HepG2 (cell line): Measurements from ENCODE around the gene ACTRT2. TPM values are rescaled to one million over a fixed set of nuclear protein-coding genes. Genes with fewer than 3 reads are reported as not detected.

Experiments used
- ATAC-seq: fragments of 200-7000 bp; cut with Tn5 transposase; 3 replicates; pipeline ENCODE4 v1.9.1; 2020; ENCODE audit warnings: mild to moderate bottlenecking, moderate library complexity
- BruUV-seq: library from RNA; stranded (reverse); fragments of 400-500 nt; replicated peaks from 2 replicates; lab custom pipeline; 2021; lab: Mats Ljungman, UMichigan
- CTCF ChIA-PET: fragments of 300-600 bp; formaldehyde crosslinking; extraction: SDS; loops from one replicate; lab custom pipeline; 2021; ENCODE audit warnings: low total read pairs, inconsistent platforms, low intra/inter-chr PET ratio; lab: Yijun Ruan, JAX
- POLR2A ChIA-PET: fragments of 350-600 bp; sonication (Branson Sonifier 250); formaldehyde crosslinking; loops from one replicate; lab custom pipeline; 2020; ENCODE audit warnings: antibody characterized with exemption, inconsistent platforms; lab: Yijun Ruan, JAX
- DNase-seq: peaks from one replicate; pipeline ENCODE4 v3.0.0-alpha.2; 2015; ENCODE audit warnings: low spot score
- FAIRE-seq: peaks from 3 replicates; lab custom pipeline; 2011; peaks lifted over from hg19 to GRCh38; lab: Jason Lieb, UNC
- H2AFZ ChIP-seq: one replicate; pipeline ENCODE4 v1.6.1; 2011; ENCODE audit warnings: low read length, inconsistent platforms
- H3K27ac ChIP-seq: fragments of 300-600 bp; 3 replicates; pipeline ENCODE4 v1.8.0; 2011; ENCODE audit warnings: mixed run types, mild to moderate bottlenecking, mixed read lengths, low read length, inconsistent platforms; ENCODE audit not compliant: insufficient read depth; ENCODE audit errors: extremely low read length
- H3K27me3 ChIP-seq, 2 experiments: fragments of 200-600 bp in 1 of 2; 2 replicates in 1 of 2; 3 replicates in 1 of 2; pipeline versions ENCODE4 v1.6.0 to v1.8.0; 2011; ENCODE audit warnings: low read length in 2 of 2, mild to moderate bottlenecking in 2 of 2, moderate library complexity in 2 of 2, inconsistent platforms in 1 of 2; ENCODE audit not compliant: insufficient read depth in 2 of 2, control insufficient read depth in 1 of 2
- H3K36me3 ChIP-seq, 2 experiments: fragments of 200-600 bp in 1 of 2; replicated peaks in 1 of 2; 2 replicates in 1 of 2; 3 replicates in 1 of 2; pipeline versions ENCODE4 v1.5.1 to v1.8.0; 2011; ENCODE audit warnings: low read length in 2 of 2, inconsistent platforms in 1 of 2; ENCODE audit not compliant: insufficient read depth in 2 of 2, control insufficient read depth in 1 of 2
- H3K4me1 ChIP-seq: 2 replicates; pipeline ENCODE4 v1.5.1; 2012; ENCODE audit warnings: low read length, inconsistent platforms; ENCODE audit not compliant: insufficient read depth
- H3K4me2 ChIP-seq: 2 replicates; pipeline ENCODE4 v1.6.0; 2011; ENCODE audit warnings: low read depth, low read length, inconsistent platforms
- H3K4me3 ChIP-seq, 3 experiments: fragments of 200-600 bp in 1 of 3; sonication (generic), shearing (Covaris generic) in 1 of 3; replicated peaks in 1 of 3; 2 replicates each; pipeline ENCODE4 v1.5.1; 2011 to 2016; ENCODE audit warnings: low read length in 3 of 3, inconsistent platforms in 2 of 3, low read depth in 2 of 3, mild to moderate bottlenecking in 2 of 3, control low read depth in 1 of 3, mixed read lengths in 1 of 3; ENCODE audit not compliant: insufficient read depth in 1 of 3
- H3K79me2 ChIP-seq: one replicate; pipeline ENCODE4 v1.6.1; 2011; ENCODE audit warnings: low read length, inconsistent platforms; ENCODE audit not compliant: insufficient read depth
- H3K9ac ChIP-seq: 2 replicates; pipeline ENCODE4 v1.6.0; 2011; ENCODE audit warnings: mild to moderate bottlenecking, low read depth, low read length, inconsistent platforms; ENCODE audit not compliant: insufficient read depth
- H3K9me3 ChIP-seq: 2 replicates; pipeline ENCODE4 v1.5.1; 2012; ENCODE audit warnings: mild to moderate bottlenecking, low read length
- H4K20me1 ChIP-seq: 2 replicates; pipeline ENCODE4 v1.6.0; 2011; ENCODE audit warnings: inconsistent platforms, mild to moderate bottlenecking, low read length, moderate library complexity; ENCODE audit not compliant: insufficient read depth
- IKZF4 ChIP-seq: sonication (generic); formaldehyde crosslinking; IDR thresholded peaks from 2 replicates; pipeline ENCODE4 v1.5.1; 2020; ENCODE audit warnings: borderline replicate concordance, mild to moderate bottlenecking, low read depth, missing genetic modification reagents; ENCODE audit errors: not compliant biosample characterization
- NCOA2 ChIP-seq: sonication (generic); formaldehyde crosslinking; IDR thresholded peaks from 2 replicates; pipeline ENCODE4 v1.8.0; 2022; ENCODE audit warnings: inconsistent platforms
- ZFAT ChIP-seq: sonication (generic); formaldehyde crosslinking; conservative IDR thresholded peaks from 2 replicates; pipeline ENCODE4 v1.8.1; 2023; ENCODE audit warnings: missing genetic modification reagents, inconsistent platforms
- ZNF431 ChIP-seq: sonication (generic); formaldehyde crosslinking; IDR thresholded peaks from 2 replicates; pipeline ENCODE4 v1.9.0; 2022; ENCODE audit warnings: missing genetic modification reagents, low read depth, mild to moderate bottlenecking, borderline replicate concordance
- ZNF773 ChIP-seq: sonication (generic); formaldehyde crosslinking; IDR thresholded peaks from 2 replicates; pipeline ENCODE4 v1.4.0; 2020; ENCODE audit warnings: missing genetic modification reagents, borderline replicate concordance
- ZSCAN25 ChIP-seq: sonication (generic); formaldehyde crosslinking; IDR thresholded peaks from 2 replicates; pipeline ENCODE4 v1.8.0; 2022; ENCODE audit warnings: mild to moderate bottlenecking, missing genetic modification reagents
- WGBS: methylation state at CpG from one replicate; pipeline ENCODE4 v1.1.6; 2017; ENCODE audit warnings: low lambda C conversion rate; 5-methylcytosine and 5-hydroxymethylcytosine counted together
- in situ Hi-C: cut with HindIII; loops from 2 replicates; pipeline ENCODE4 v1.10.0; 2017; ENCODE audit warnings: low pct_unique_long_range_greater_than_20kb; ENCODE audit not compliant: extremely low pct_ligation_motif_present
- intact Hi-C: fragments of 100-400 bp; cut with micrococcal nuclease; formaldehyde crosslinking; loops from one replicate; pipeline ENCODE4 v1.10.0; 2022; ENCODE audit not compliant: unreplicated experiment
- polyA plus RNA-seq, 8 experiments: library from polyadenylated mRNA; depleted of rRNA in 3 of 8; stranded (reverse) in 7 of 8; unstranded in 1 of 8; fragments of >200 nt; fragmentation: Illumina TruSeq in 4 of 8; extraction: Trizol in 4 of 8; gene quantifications; 2 replicates each; pipeline versions ENCODE4 v1.2.1 to v1.2.3, GENCODE V29; 2011 to 2016; ENCODE audit warnings: low read depth in 4 of 8, missing spikeins in 1 of 8, mixed read lengths in 1 of 8; ENCODE audit not compliant: insufficient read depth in 1 of 8
- total RNA-seq, 5 experiments: library from RNA; depleted of rRNA; stranded (reverse); fragments of >200 nt; fragmentation: Illumina TruSeq; extraction: Trizol; gene quantifications; 2 replicates each; pipeline ENCODE4 v1.2.3, GENCODE V29; 2016; ENCODE audit warnings: low read depth in 1 of 5
- TF ChIP-seq, protein P1 (sequence below): sonication (generic); formaldehyde crosslinking; IDR thresholded peaks from 2 replicates; pipeline ENCODE4 v1.4.0; 2020; ENCODE audit warnings: missing genetic modification reagents, borderline replicate concordance
- TF ChIP-seq, protein P2 (sequence below): IDR thresholded peaks from 2 replicates; pipeline ENCODE4 v1.6.1; 2016; ENCODE audit warnings: low read depth, control low read depth
- TF ChIP-seq, protein P3 (sequence below): sonication (generic); formaldehyde crosslinking; IDR thresholded peaks from 2 replicates; pipeline ENCODE4 v1.4.0; 2020; ENCODE audit warnings: mild to moderate bottlenecking, low read depth, missing genetic modification reagents

Gene ACTRT2
- total and polyA plus RNA-seq, 2 of the 13 experiments (the other 11 are each of a cell fraction or from before 2014, with no cell fraction given), result not detected

DNA sequence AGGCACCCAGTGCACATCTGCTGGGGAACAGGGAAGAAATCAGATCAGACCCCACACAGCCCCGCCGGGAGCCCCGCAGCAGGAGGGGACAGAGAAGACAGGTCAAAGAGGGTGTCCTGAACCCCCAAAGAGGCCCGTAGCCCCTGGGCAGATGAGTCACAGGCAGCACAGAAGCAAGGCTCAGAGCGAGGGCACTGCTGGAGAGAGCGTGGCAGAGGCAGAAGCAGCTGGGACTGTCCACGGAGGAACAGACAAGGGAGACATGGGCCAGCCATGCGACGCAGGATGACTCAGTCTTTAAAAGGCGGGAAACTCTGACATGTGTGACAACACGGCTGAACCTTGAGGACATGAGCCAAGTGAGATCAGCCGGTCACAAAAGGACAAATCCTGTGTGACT lies 33.2 kb downstream of the ACTRT2 start:
- H4K20me1 ChIP-seq, result no peaks in the 10 kb centered on the region

More for the DNA sequence above, 33.2 kb downstream of the ACTRT2 start:
- WGBS, result 51% methylated on average over 12 of the region's 12 CpGs
- Histone ChIP-seq H3K27me3 (peaks cover 2 to 35% of the 10 kb centered on the region in 2 experiments; a peak in 3 of 5 replicates), H3K79me2 (no peaks in the 10 kb centered on the region), H3K4me1 (no peaks in the 10 kb centered on the region), H3K36me3 (no peaks in the 10 kb centered on the region), H3K4me2 (no peak overlapping the region), H2AFZ (no peak overlapping the region), H3K9me3 (no peaks in the 10 kb centered on the region), H3K4me3 (no peak overlapping the region), H3K9ac (no peak overlapping the region), H3K27ac (no peak overlapping the region)
- ChIA-PET CTCF (no interaction called here), POLR2A (no interaction called here)
- ATAC-seq, result no peak
- TF ChIP-seq ZNF431, result no peak
- TF ChIP-seq ZNF773, result no peak
- no peak for TF ChIP-seq ZSCAN25
- TF ChIP-seq, protein P1, sequence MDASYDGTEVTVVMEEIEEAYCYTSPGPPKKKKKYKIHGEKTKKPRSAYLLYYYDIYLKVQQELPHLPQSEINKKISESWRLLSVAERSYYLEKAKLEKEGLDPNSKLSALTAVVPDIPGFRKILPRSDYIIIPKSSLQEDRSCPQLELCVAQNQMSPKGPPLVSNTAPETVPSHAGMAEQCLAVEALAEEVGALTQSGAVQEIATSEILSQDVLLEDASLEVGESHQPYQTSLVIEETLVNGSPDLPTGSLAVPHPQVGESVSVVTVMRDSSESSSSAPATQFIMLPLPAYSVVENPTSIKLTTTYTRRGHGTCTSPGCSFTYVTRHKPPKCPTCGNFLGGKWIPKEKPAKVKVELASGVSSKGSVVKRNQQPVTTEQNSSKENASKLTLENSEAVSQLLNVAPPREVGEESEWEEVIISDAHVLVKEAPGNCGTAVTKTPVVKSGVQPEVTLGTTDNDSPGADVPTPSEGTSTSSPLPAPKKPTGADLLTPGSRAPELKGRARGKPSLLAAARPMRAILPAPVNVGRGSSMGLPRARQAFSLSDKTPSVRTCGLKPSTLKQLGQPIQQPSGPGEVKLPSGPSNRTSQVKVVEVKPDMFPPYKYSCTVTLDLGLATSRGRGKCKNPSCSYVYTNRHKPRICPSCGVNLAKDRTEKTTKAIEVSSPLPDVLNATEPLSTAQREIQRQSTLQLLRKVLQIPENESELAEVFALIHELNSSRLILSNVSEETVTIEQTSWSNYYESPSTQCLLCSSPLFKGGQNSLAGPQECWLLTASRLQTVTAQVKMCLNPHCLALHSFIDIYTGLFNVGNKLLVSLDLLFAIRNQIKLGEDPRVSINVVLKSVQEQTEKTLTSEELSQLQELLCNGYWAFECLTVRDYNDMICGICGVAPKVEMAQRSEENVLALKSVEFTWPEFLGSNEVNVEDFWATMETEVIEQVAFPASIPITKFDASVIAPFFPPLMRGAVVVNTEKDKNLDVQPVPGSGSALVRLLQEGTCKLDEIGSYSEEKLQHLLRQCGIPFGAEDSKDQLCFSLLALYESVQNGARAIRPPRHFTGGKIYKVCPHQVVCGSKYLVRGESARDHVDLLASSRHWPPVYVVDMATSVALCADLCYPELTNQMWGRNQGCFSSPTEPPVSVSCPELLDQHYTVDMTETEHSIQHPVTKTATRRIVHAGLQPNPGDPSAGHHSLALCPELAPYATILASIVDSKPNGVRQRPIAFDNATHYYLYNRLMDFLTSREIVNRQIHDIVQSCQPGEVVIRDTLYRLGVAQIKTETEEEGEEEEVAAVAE (CRISPR knock-in tag), result no peak
- TF ChIP-seq NCOA2 (CRISPR knock-in tag), result no peak
- TF ChIP-seq ZFAT (CRISPR knock-in tag), result no peak
- TF ChIP-seq, protein P2, sequence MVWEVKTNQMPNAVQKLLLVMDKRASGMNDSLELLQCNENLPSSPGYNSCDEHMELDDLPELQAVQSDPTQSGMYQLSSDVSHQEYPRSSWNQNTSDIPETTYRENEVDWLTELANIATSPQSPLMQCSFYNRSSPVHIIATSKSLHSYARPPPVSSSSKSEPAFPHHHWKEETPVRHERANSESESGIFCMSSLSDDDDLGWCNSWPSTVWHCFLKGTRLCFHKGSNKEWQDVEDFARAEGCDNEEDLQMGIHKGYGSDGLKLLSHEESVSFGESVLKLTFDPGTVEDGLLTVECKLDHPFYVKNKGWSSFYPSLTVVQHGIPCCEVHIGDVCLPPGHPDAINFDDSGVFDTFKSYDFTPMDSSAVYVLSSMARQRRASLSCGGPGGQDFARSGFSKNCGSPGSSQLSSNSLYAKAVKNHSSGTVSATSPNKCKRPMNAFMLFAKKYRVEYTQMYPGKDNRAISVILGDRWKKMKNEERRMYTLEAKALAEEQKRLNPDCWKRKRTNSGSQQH (CRISPR knock-in tag), result no peak
- no peak for TF ChIP-seq IKZF4 (CRISPR knock-in tag)
- TF ChIP-seq, protein P3, sequence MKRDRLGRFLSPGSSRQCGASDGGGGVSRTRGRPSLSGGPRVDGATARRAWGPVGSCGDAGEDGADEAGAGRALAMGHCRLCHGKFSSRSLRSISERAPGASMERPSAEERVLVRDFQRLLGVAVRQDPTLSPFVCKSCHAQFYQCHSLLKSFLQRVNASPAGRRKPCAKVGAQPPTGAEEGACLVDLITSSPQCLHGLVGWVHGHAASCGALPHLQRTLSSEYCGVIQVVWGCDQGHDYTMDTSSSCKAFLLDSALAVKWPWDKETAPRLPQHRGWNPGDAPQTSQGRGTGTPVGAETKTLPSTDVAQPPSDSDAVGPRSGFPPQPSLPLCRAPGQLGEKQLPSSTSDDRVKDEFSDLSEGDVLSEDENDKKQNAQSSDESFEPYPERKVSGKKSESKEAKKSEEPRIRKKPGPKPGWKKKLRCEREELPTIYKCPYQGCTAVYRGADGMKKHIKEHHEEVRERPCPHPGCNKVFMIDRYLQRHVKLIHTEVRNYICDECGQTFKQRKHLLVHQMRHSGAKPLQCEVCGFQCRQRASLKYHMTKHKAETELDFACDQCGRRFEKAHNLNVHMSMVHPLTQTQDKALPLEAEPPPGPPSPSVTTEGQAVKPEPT, result no peak
- no peak for DNase-seq
- FAIRE-seq, result no peak
- no TSS peak for BruUV-seq
- in situ Hi-C loops, result loop anchor here (25.0 kb wide), 1 partner anchor 233 kb away; no protein-coding TSS in a partner anchor
- intact Hi-C loops, result no loop called here
